Measurements from ENCODE around the gene MLLT10. TPM values are rescaled to one million over a fixed set of nuclear protein-coding genes. Genes with fewer than 3 reads are reported as not detected.

MLLT10 gene
- total RNA-seq, 1 donor from 2014 or later, result 39.0 TPM

DNA sequence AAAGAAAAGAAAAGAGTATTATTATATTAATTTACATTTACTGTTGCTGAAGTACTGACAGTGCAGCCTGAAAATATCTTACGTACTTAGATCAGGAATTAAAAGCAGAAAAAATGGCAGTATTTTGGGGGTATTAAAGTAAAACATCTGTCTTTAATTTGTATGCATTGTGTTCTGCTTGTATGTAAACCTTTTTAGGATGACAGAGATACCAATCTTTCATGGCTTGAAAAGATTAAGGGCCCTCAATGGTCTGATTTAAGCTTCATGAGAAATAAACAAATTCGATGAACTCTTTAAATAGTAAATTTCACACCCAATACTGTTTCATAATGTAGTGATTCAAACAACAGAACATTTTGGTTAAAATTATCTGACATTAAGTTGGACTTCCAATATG is 116.3 kb downstream of the MLLT10 start:
- no peaks in the 10 kb centered on the region for H3K27me3 Mint-ChIP-seq (ENCODE audit: low read depth)
- peaks cover 8% of the 10 kb centered on the region for H3K4me1 Mint-ChIP-seq (ENCODE audit: low read depth)

DNA sequence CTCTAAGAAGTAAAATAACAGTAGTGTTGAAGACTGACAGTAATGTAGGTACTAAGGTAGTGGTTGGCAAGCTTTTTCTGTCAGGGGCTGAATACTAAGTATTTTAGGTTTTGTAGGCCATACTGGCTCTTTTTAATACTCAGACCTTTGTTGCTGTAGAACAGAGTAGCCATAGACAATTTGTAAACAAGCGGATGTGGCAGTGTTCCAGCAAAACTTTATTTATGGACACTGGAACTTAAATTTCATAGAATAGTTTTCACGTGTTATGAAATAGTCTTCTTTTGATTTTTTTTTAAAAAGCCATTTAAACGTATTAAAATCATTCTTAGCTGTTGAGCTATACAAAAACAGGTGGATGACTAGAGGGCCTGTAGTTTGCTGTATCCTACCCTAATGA is 121.2 kb downstream of the MLLT10 start:
- Mint-ChIP-seq H3K36me3 (ENCODE audit: low read depth) (peaks cover 2% of the 10 kb centered on the region), H3K4me1 (ENCODE audit: low read depth) (no peaks in the 10 kb centered on the region), H3K4me3 (ENCODE audit: unreplicated experiment) (no peak overlapping the region), H3K9me3 (ENCODE audit: low read depth) (no peaks in the 10 kb centered on the region), H3K27ac (ENCODE audit: unreplicated experiment) (no peak overlapping the region), H3K27me3 (ENCODE audit: low read depth) (no peaks in the 10 kb centered on the region)
- TF ChIP-seq, protein P1, sequence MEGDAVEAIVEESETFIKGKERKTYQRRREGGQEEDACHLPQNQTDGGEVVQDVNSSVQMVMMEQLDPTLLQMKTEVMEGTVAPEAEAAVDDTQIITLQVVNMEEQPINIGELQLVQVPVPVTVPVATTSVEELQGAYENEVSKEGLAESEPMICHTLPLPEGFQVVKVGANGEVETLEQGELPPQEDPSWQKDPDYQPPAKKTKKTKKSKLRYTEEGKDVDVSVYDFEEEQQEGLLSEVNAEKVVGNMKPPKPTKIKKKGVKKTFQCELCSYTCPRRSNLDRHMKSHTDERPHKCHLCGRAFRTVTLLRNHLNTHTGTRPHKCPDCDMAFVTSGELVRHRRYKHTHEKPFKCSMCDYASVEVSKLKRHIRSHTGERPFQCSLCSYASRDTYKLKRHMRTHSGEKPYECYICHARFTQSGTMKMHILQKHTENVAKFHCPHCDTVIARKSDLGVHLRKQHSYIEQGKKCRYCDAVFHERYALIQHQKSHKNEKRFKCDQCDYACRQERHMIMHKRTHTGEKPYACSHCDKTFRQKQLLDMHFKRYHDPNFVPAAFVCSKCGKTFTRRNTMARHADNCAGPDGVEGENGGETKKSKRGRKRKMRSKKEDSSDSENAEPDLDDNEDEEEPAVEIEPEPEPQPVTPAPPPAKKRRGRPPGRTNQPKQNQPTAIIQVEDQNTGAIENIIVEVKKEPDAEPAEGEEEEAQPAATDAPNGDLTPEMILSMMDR (IDR thresholded peaks at IDR 0.05), result no peak
- DNase-seq (ENCODE audit: low spot score), result no peak

More for the DNA sequence above, 116.3 kb downstream of the MLLT10 start:
- peaks cover 6% of the 10 kb centered on the region for H3K36me3 Mint-ChIP-seq (ENCODE audit: low read depth)
- H3K9me3 Mint-ChIP-seq (ENCODE audit: low read depth), result no peaks in the 10 kb centered on the region
- TF ChIP-seq, protein P1 (IDR thresholded peaks at IDR 0.05), result no peak
- DNase-seq (ENCODE audit: low spot score), result no peak
- H3K27ac Mint-ChIP-seq (ENCODE audit: unreplicated experiment), result no peak overlapping the region
- H3K4me3 Mint-ChIP-seq (ENCODE audit: unreplicated experiment), result no peak overlapping the region

DNA sequence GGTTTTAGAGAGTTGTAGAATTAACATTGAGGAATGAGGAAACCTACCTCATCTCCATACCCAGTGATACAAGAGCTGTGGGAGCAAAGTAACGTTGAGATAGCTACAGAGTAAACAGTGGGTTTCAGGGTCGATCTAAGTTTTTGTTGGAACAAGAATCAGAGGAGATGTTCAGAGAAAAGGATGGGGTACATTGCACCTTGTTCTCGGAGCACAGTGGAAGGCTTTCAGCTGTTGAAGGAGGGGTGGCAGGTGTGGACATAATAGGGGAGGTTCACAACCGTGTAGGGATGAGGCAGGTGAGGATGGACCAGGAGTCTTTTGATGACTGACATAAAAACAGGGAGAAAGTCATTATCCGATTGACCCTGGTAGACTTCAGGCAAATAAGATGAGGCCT is 121.7 kb downstream of the MLLT10 start:
- Mint-ChIP-seq H3K27ac (ENCODE audit: unreplicated experiment) (no peak overlapping the region), H3K36me3 (ENCODE audit: low read depth) (peaks cover 2% of the 10 kb centered on the region), H3K27me3 (ENCODE audit: low read depth) (no peaks in the 10 kb centered on the region), H3K9me3 (ENCODE audit: low read depth) (no peaks in the 10 kb centered on the region), H3K4me3 (ENCODE audit: unreplicated experiment) (no peak overlapping the region), H3K4me1 (ENCODE audit: low read depth) (no peaks in the 10 kb centered on the region)
- TF ChIP-seq, protein P1 (IDR thresholded peaks at IDR 0.05), result no peak
- no peak for DNase-seq (ENCODE audit: low spot score)

DNA sequence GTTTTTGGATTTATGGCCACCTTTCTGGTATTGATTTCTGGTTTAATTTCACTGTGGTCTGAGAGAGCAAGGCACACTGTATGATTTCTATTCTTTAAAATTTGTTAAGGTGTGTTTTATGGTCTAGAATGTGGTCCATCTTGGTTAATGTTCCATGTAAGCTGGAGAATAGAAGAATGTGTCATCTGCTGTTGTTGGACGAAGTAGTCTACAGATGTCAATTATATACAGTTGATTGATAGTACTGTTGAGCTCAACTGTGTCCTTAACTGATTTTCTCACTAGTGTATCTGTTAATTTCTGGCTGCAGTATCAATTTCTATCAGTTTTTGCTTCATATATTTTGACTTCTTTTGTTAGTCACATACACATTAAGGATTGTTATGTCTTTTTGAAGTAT is 127.1 kb downstream of the MLLT10 start:
- H3K4me3 Mint-ChIP-seq (ENCODE audit: unreplicated experiment), result no peak overlapping the region
- peaks cover 27% of the 10 kb centered on the region for H3K4me1 Mint-ChIP-seq (ENCODE audit: low read depth)
- peak overlapping the region; percentile 24 for H3K27ac Mint-ChIP-seq (ENCODE audit: unreplicated experiment)
- H3K36me3 Mint-ChIP-seq (ENCODE audit: low read depth), result peaks cover 3% of the 10 kb centered on the region
- no peaks in the 10 kb centered on the region for H3K27me3 Mint-ChIP-seq (ENCODE audit: low read depth)
- TF ChIP-seq, protein P1 (IDR thresholded peaks at IDR 0.05), result no peak
- no peak for DNase-seq (ENCODE audit: low spot score)
- no peaks in the 10 kb centered on the region for H3K9me3 Mint-ChIP-seq (ENCODE audit: low read depth)

DNA sequence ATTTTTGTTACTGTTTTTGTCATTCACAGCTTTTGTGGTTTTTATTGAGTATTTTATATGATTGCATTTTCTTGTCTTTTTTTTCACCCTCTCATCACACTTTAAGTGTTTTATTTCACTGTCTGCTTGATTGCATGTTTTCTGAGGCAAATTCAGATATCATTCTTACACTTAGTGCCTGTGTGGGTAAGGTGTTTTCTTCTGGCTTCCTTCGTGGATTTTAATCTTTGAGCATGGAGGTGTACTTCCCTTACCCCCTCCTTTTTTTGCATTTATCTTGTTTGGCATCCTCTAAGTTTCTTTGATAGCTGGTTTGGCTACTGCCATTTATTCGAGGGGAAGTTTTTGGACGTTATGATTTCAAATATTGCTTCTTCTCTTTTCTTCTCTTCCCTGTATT is 127.9 kb downstream of the MLLT10 start:
- TF ChIP-seq, protein P1 (IDR thresholded peaks at IDR 0.05), result no peak

More for the DNA sequence above, 127.9 kb downstream of the MLLT10 start:
- no peaks in the 10 kb centered on the region for H3K9me3 Mint-ChIP-seq (ENCODE audit: low read depth)
- no peak for DNase-seq (ENCODE audit: low spot score)
- H3K4me1 Mint-ChIP-seq (ENCODE audit: low read depth), result peaks cover 30% of the 10 kb centered on the region
- H3K27me3 Mint-ChIP-seq (ENCODE audit: low read depth), result no peaks in the 10 kb centered on the region
- H3K36me3 Mint-ChIP-seq (ENCODE audit: low read depth), result peaks cover 3% of the 10 kb centered on the region
- H3K4me3 Mint-ChIP-seq (ENCODE audit: unreplicated experiment), result no peak overlapping the region
- peak overlapping the region; percentile 52 for H3K27ac Mint-ChIP-seq (ENCODE audit: unreplicated experiment)
